Right lobe of liver (tissue), 6 donors: ENCODE data around the gene MYO5B. TPM values are rescaled to one million over a fixed set of nuclear protein-coding genes. Genes with fewer than 3 reads are reported as not detected.
A peak's percentile ranks its signal among the peaks of the same experiment; 100 is the strongest.

Source experiments
- ATAC-seq, 4 donors: fragments of 200-7000 bp; cut with Tn5 transposase; one replicate each; pipeline ENCODE4 v1.9.1; 2020; ENCODE audit warnings: mild to moderate bottlenecking in 4 of 4, moderate library complexity in 4 of 4
- DNase-seq, 3 donors: peaks; one replicate each; pipeline ENCODE4 v3.0.0-alpha.2; 2020
- H3K27ac ChIP-seq, 3 donors: fragments of 200-600 bp; one replicate each; pipeline ENCODE4 v1.8.0; 2022
- H3K27me3 ChIP-seq, 2 donors: fragments of 200-600 bp; one replicate each; pipeline ENCODE4 v1.8.0; 2022
- H3K36me3 ChIP-seq, 4 donors: fragments of 200-600 bp; sonication (generic) in 1 of 4; one replicate each; pipeline versions ENCODE4 v1.5.1 to v1.8.0; 2017 to 2022; ENCODE audit warnings: control low read depth in 1 of 4
- H3K4me1 ChIP-seq, 4 donors: fragments of 200-600 bp; sonication (generic) in 1 of 4; one replicate each; pipeline versions ENCODE4 v1.5.1 to v1.8.0; 2017 to 2022; ENCODE audit warnings: control low read depth in 1 of 4
- H3K4me3 ChIP-seq, 3 donors: fragments of 200-600 bp; one replicate each; pipeline ENCODE4 v1.8.0; 2022
- H3K9me3 ChIP-seq, 4 donors: fragments of 200-600 bp; sonication (generic) in 1 of 4; one replicate each; pipeline versions ENCODE4 v1.5.1 to v1.8.0; 2017 to 2022; ENCODE audit warnings: control low read depth in 1 of 4
- POLR2A ChIP-seq: fragments of 450-650 bp; IDR thresholded peaks from one replicate; pipeline ENCODE4 v1.6.1; 2017; ENCODE audit warnings: antibody characterized with exemption, mild to moderate bottlenecking
- WGBS: methylation state at CpG from one replicate; pipeline ENCODE4 v1.1.6; 2018; ENCODE audit warnings: low coverage, low lambda C conversion rate; ENCODE audit not compliant: insufficient coverage; ENCODE audit errors: missing lambda C conversion rate; 5-methylcytosine and 5-hydroxymethylcytosine counted together
- intact Hi-C, 2 donors: fragments of 100-400 bp; cut with DNase I; formaldehyde crosslinking; loops; one replicate each; pipeline versions ENCODE4 v1.11.2 to v1.14.1; 2022
- total RNA-seq, 6 experiments: library from RNA; depleted of rRNA in 2 of 6; stranded (reverse); fragments of >200 nt in 2 of 6; fragmentation: NEBNext Ultra II Directional in 3 of 6; extraction: Animal tissue kit (Norgen Biotek cat#: 25700) in 3 of 6; gene quantifications; one replicate each; pipeline versions ENCODE4 v1.1.0 to v1.2.4, GENCODE V29; 2016 to 2023
- TF ChIP-seq, protein P1 (sequence below), 4 donors: fragments of 200-600 bp in 3 of 4; fragments of 450-650 bp in 1 of 4; IDR thresholded peaks; one replicate each; pipeline versions ENCODE4 v1.5.1 to v1.8.0; 2016 to 2022; ENCODE audit warnings: antibody characterized with exemption in 4 of 4, mild to moderate bottlenecking in 2 of 4
- donor health status: DM: no; HTN: yes; CAD: no.
- donor health status: DM: no; HTN: no; CAD: no.
- donor health status: DM: no; HTN: no; CAD: no.
- donor health status: DM: no; HTN: yes; CAD: no.
- donor health status: DM: no; HTN: yes; CAD: no.

Gene MYO5B
- total RNA-seq, 6 experiments from 2014 or later = 13.4 to 25.1 (median 16.6) TPM

DNA sequence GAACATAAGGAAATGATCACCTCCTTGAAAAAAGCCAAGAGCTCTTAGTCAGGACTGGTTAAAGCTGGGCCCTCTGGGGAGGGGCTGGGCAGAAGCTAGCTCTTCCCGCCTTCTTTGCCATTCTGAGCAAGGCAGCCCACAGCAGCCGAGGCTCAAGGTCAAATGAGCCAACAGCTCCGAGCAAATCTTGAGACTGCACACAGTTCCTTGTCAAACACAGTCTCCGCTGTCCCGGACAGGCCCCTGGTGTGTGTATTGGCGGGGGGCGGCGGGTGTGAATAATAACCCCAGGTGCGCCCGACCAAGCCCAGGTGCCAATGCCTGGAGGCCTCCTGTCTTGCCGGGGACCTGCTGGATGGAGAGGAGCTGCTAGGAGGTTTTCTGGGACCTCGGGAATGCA lies 335.2 kb downstream of the MYO5B start:
- Histone ChIP-seq H3K27me3 (no peaks in the 10 kb centered on the region), H3K4me1 (peaks cover 0 to 11% (median 2%) of the 10 kb centered on the region in 4 donors), H3K4me3 (no peak overlapping the region), H3K36me3 (no peaks in the 10 kb centered on the region), H3K9me3 (no peaks in the 10 kb centered on the region), H3K27ac (peak overlapping the region; percentile 14 to 57 (median 49))
- ATAC-seq (no peak), DNase-seq (no peak)
- no CpG with 5 or more reads among the region's 12 CpGs for WGBS
- TF ChIP-seq POLR2A = no peak
- TF ChIP-seq, protein P1, sequence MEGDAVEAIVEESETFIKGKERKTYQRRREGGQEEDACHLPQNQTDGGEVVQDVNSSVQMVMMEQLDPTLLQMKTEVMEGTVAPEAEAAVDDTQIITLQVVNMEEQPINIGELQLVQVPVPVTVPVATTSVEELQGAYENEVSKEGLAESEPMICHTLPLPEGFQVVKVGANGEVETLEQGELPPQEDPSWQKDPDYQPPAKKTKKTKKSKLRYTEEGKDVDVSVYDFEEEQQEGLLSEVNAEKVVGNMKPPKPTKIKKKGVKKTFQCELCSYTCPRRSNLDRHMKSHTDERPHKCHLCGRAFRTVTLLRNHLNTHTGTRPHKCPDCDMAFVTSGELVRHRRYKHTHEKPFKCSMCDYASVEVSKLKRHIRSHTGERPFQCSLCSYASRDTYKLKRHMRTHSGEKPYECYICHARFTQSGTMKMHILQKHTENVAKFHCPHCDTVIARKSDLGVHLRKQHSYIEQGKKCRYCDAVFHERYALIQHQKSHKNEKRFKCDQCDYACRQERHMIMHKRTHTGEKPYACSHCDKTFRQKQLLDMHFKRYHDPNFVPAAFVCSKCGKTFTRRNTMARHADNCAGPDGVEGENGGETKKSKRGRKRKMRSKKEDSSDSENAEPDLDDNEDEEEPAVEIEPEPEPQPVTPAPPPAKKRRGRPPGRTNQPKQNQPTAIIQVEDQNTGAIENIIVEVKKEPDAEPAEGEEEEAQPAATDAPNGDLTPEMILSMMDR (IDR thresholded peaks at IDR 0.05) = no peak
- intact Hi-C loops = loop anchor here (5.0 to 10.0 kb wide), 3 partner anchors 95 to 347 kb away; partner anchors contain the start of gene LIPG (in 1 of the 2)

DNA sequence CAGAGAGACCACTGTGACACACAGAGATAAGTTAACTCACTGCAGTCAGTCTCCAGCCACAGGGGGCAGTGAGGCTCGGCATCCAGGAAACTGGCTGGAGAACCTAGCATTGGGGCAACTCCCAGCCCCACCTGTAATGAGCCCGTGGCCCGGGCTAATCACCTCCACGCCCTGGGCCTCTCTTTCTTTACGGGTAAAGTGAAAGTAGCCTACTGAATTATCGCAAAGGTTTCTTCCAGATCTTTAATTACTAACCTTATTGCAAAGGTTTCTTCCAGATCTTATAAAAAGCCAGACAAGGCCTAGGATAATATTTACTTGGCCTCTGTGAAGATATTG lies 336.0 kb downstream of the MYO5B start:
- ATAC-seq = peak; percentile 74 to 81 (median 79)

DNA sequence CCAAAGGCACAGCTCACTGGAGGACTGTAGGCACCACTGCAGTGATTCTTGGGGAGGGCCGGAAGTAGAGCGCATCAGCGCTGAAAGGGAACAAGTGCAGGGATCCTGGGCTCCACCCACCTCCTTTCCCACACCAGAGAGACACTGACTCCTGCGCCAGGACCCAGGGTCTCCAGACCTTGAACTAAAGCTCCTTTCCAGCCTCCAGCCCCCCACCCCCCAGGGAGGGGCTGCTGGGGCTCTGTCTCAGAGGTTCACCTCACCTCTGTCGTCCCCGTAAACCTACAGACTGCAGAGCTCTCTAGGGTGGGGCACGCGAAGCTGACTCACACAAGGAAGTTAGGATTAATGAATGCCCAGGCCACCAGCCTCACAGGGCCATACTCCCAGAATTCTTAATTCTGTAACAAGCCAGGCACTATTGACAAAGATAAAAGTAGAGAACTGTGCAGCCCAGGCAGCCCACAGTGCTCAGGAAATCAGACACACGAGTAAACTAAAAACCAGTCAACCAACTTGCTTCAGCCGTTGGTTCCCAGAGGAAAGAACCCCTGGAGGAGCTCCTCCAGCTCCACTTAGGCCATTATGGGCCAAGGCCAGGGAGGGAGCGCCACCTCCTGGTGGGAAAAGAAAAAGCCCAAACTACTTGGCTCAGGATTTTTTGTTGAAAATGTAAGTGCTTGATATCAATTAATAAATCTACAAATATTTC lies 336.5 kb downstream of the MYO5B start:
- H3K27me3 ChIP-seq = no peaks in the 10 kb centered on the region
- H3K27ac ChIP-seq = peak overlapping the region in 2 of 3 donors; percentile 49 to 57
- no peak for TF ChIP-seq POLR2A
- TF ChIP-seq, protein P1 (IDR thresholded peaks at IDR 0.05) = peak in 3 of 4 donors; percentile 93 to 96 (median 95)
- H3K9me3 ChIP-seq = no peaks in the 10 kb centered on the region
- no peaks in the 10 kb centered on the region for H3K36me3 ChIP-seq
- ATAC-seq (peak; percentile 83 to 90 (median 86)), DNase-seq (peak in 2 of 3 donors; percentile 65 to 74)
- peaks cover 0 to 11% (median 2%) of the 10 kb centered on the region in 4 donors for H3K4me1 ChIP-seq
- intact Hi-C loops = loop anchor here (5.0 to 10.0 kb wide), 2 partner anchors 94 to 346 kb away; no protein-coding TSS in a partner anchor
- WGBS = 0% methylated on average over 3 of the region's 11 CpGs
- H3K4me3 ChIP-seq = no peak overlapping the region

More for the DNA sequence above, 336.0 kb downstream of the MYO5B start:
- H3K4me1 ChIP-seq = peaks cover 0 to 11% (median 2%) of the 10 kb centered on the region in 4 donors
- no peak for TF ChIP-seq POLR2A
- TF ChIP-seq, protein P1 (IDR thresholded peaks at IDR 0.05) = no peak
- no peak for DNase-seq
- H3K27ac ChIP-seq = peak overlapping the region; percentile 14 to 57 (median 49)
- H3K4me3 ChIP-seq = peak overlapping the region in 1 of 3 donors; percentile 1
- H3K36me3 ChIP-seq = no peaks in the 10 kb centered on the region
- no peaks in the 10 kb centered on the region for H3K9me3 ChIP-seq
- intact Hi-C loops = loop anchor here (5.0 to 10.0 kb wide), 2 partner anchors 94 to 347 kb away; no protein-coding TSS in a partner anchor
- 12% methylated on average over 3 of the region's 6 CpGs for WGBS
- no peaks in the 10 kb centered on the region for H3K27me3 ChIP-seq

DNA sequence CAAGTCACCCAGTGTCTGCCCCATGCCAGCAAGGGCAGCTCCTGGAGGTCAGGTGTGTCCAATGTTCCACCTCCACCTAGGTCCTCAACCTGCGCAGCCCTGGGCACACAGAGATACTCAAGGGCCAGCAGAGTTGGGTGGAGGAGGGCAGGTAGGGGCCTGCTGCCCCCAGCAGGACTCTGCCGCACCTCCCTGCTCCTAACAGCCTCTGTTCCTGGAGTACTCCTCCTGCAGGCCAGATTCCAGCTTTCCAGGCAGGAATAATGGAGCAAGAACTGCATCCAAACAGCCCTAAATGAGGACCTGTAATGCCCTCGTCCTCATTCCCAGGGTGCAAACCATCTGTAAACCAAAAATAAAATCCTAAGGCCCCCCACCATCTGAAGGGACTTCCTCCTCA lies 337.2 kb downstream of the MYO5B start:
- intact Hi-C loops = loop anchor here (5.0 to 10.0 kb wide), 2 partner anchors 93 to 345 kb away; no protein-coding TSS in a partner anchor
- TF ChIP-seq POLR2A = no peak
- TF ChIP-seq, protein P1 (IDR thresholded peaks at IDR 0.05) = no peak
- WGBS = no CpG with 5 or more reads among the region's 3 CpGs

More for the DNA sequence above, 337.2 kb downstream of the MYO5B start:
- Histone ChIP-seq H3K9me3 (no peaks in the 10 kb centered on the region), H3K27me3 (no peaks in the 10 kb centered on the region), H3K4me3 (no peak overlapping the region), H3K4me1 (peaks cover 0 to 11% (median 2%) of the 10 kb centered on the region in 4 donors), H3K36me3 (no peaks in the 10 kb centered on the region), H3K27ac (no peak overlapping the region)
- ATAC-seq (no peak), DNase-seq (no peak)
